Activated CD4-positive, alpha-beta T cell treated with anti-CD3 and anti-CD28 coated beads, Interleukin-2, amount 10 ng/mL, durations not matched to agents 7 days and 5 days (primary cell): ENCODE data around the gene JMJD8. TPM values are rescaled to one million over a fixed set of nuclear protein-coding genes. Genes with fewer than 3 reads are reported as not detected.
A peak's percentile ranks its signal among the peaks of the same experiment; 100 is the strongest.

Experiments
- CTCF ChIA-PET: fragments of 350-600 bp; sonication (Branson Sonifier 250); formaldehyde crosslinking; loops from one replicate; lab custom pipeline; 2021; ENCODE audit warnings: antibody characterized with exemption; lab: Charles Lee
- POLR2A ChIA-PET: fragments of 350-600 bp; sonication (Branson Sonifier 250); formaldehyde crosslinking; loops from one replicate; lab custom pipeline; 2021; ENCODE audit warnings: antibody characterized with exemption; lab: Charles Lee
- DNase-seq: peaks from one replicate; pipeline ENCODE4 v3.0.0-alpha.2; 2020
- H3K27ac Mint-ChIP-seq: one replicate; pipeline ENCODE4 v1.8.0; 2021; ENCODE audit warnings: mild to moderate bottlenecking, moderate library complexity, mixed read lengths
- H3K27me3 Mint-ChIP-seq: one replicate; pipeline ENCODE4 v1.8.0; 2021; ENCODE audit warnings: mixed read lengths
- H3K36me3 Mint-ChIP-seq: one replicate; pipeline ENCODE4 v1.8.0; 2021; ENCODE audit warnings: low read depth, mixed read lengths
- H3K4me1 Mint-ChIP-seq: one replicate; pipeline ENCODE4 v1.8.0; 2021; ENCODE audit warnings: mixed read lengths
- H3K4me3 Mint-ChIP-seq: one replicate; pipeline ENCODE4 v1.8.0; 2021; ENCODE audit warnings: mild to moderate bottlenecking, moderate library complexity, mixed read lengths
- H3K9me3 Mint-ChIP-seq: one replicate; pipeline ENCODE4 v1.8.0; 2021; ENCODE audit warnings: mixed read lengths
- total RNA-seq, 2 experiments: library from RNA; stranded (reverse); gene quantifications; one replicate each; pipeline ENCODE4 v1.2.3, GENCODE V29; 2021

The JMJD8 gene
- total RNA-seq = 10 to 100 TPM; 33.8 to 34.3 TPM

- H3K27me3 Mint-ChIP-seq = no peaks in the 10 kb centered on the region
- H3K4me1 Mint-ChIP-seq = peaks cover 45% of the 10 kb centered on the region
- DNase-seq = peak; percentile 97
- peak within 1 kb of the TSS; percentile 69 for H3K27ac Mint-ChIP-seq
- POLR2A ChIA-PET = interaction anchor here (0.6 kb wide), 2 partner anchors 122 to 153 kb away, joined by 3 to 5 read pairs; no protein-coding TSS in a partner anchor
- CTCF ChIA-PET = interaction anchor here (1.4 kb wide), 1 partner anchor 11 kb away, joined by 4 read pairs; no protein-coding TSS in a partner anchor
- H3K9me3 Mint-ChIP-seq = no peaks in the 10 kb centered on the region
- H3K36me3 Mint-ChIP-seq = peaks cover 18% of the 10 kb centered on the region
- peak within 1 kb of the TSS; percentile 75 for H3K4me3 Mint-ChIP-seq
Observed at GRCh38 chr16:684071-684794, at the start of gene JMJD8. TSS of gene JMJD8 (minus strand) at chr16:684334. CDS start at chr16:684319, 15 bp downstream.

- Mint-ChIP-seq H3K27ac (no peak overlapping the region), H3K4me1 (peaks cover 20% of the 10 kb centered on the region), H3K36me3 (peaks cover 14% of the 10 kb centered on the region), H3K4me3 (no peak overlapping the region), H3K9me3 (no peaks in the 10 kb centered on the region), H3K27me3 (no peaks in the 10 kb centered on the region)
- DNase-seq = no peak
- ChIA-PET POLR2A (no interaction called here), CTCF (interaction anchor here (1.6 kb wide), 1 partner anchor 30 kb away, joined by 5 read pairs; no protein-coding TSS in a partner anchor)
Observed at GRCh38 chr16:733382-734207, 49.5 kb upstream of the JMJD8 start.

GRCh38 chr16:732936-733335 is 48.8 kb upstream of the JMJD8 start:
- Mint-ChIP-seq H3K27me3 (no peaks in the 10 kb centered on the region), H3K9me3 (no peaks in the 10 kb centered on the region), H3K4me3 (no peak overlapping the region), H3K4me1 (peaks cover 18% of the 10 kb centered on the region), H3K27ac (no peak overlapping the region), H3K36me3 (peaks cover 12% of the 10 kb centered on the region)
- POLR2A ChIA-PET = no interaction called here
- CTCF ChIA-PET = interaction anchor here (1.6 kb wide), 1 partner anchor 29 kb away, joined by 5 read pairs; no protein-coding TSS in a partner anchor
- no peak for DNase-seq

- H3K27me3 Mint-ChIP-seq = no peaks in the 10 kb centered on the region
- ChIA-PET POLR2A (no interaction called here), CTCF (interaction anchor here (1.6 kb wide), 1 partner anchor 28 kb away, joined by 5 read pairs; no protein-coding TSS in a partner anchor)
- DNase-seq = no peak
- H3K9me3 Mint-ChIP-seq = no peaks in the 10 kb centered on the region
- no peak overlapping the region for H3K4me3 Mint-ChIP-seq
- H3K36me3 Mint-ChIP-seq = peaks cover 9% of the 10 kb centered on the region
- H3K27ac Mint-ChIP-seq = no peak overlapping the region
- peaks cover 12% of the 10 kb centered on the region for H3K4me1 Mint-ChIP-seq
Observed at GRCh38 chr16:732332-732731, 48.2 kb upstream of the JMJD8 start.

GRCh38 chr16:730666-731509 is 46.8 kb upstream of the JMJD8 start:
- ChIA-PET CTCF (interaction anchor here (0.9 to 1.2 kb wide), 3 partner anchors 19 to 389 kb away, joined by 3 read pairs; no protein-coding TSS in a partner anchor), POLR2A (no interaction called here)
- H3K36me3 Mint-ChIP-seq = peaks cover 5% of the 10 kb centered on the region
- no peaks in the 10 kb centered on the region for H3K9me3 Mint-ChIP-seq
- no peak overlapping the region for H3K4me3 Mint-ChIP-seq
- H3K27ac Mint-ChIP-seq = no peak overlapping the region
- H3K4me1 Mint-ChIP-seq = peaks cover 7% of the 10 kb centered on the region
- DNase-seq = no peak
- H3K27me3 Mint-ChIP-seq = no peaks in the 10 kb centered on the region

GRCh38 chr16:729768-730665 is 45.9 kb upstream of the JMJD8 start:
- H3K36me3 Mint-ChIP-seq = no peaks in the 10 kb centered on the region
- no peak overlapping the region for H3K27ac Mint-ChIP-seq
- H3K9me3 Mint-ChIP-seq = no peaks in the 10 kb centered on the region
- no peak for DNase-seq
- no peaks in the 10 kb centered on the region for H3K27me3 Mint-ChIP-seq
- ChIA-PET CTCF (interaction anchor here (0.6 to 1.2 kb wide), 5 partner anchors 11 to 1456 kb away, joined by 3 to 5 read pairs (median 3); partner anchors contain the start of gene CIAO3), POLR2A (no interaction called here)
- no peaks in the 10 kb centered on the region for H3K4me1 Mint-ChIP-seq
- H3K4me3 Mint-ChIP-seq = no peak overlapping the region

- no peak for DNase-seq
- Mint-ChIP-seq H3K36me3 (no peaks in the 10 kb centered on the region), H3K4me1 (no peaks in the 10 kb centered on the region), H3K27me3 (no peaks in the 10 kb centered on the region), H3K4me3 (no peak overlapping the region), H3K27ac (no peak overlapping the region), H3K9me3 (no peaks in the 10 kb centered on the region)
- ChIA-PET CTCF (interaction anchor here (0.6 to 0.9 kb wide), 2 partner anchors 12 to 1456 kb away, joined by 3 to 5 read pairs; partner anchors contain the start of gene CIAO3), POLR2A (no interaction called here)
Observed at GRCh38 chr16:728890-729744, 45.0 kb upstream of the JMJD8 start.

- Mint-ChIP-seq H3K27ac (no peak overlapping the region), H3K27me3 (no peaks in the 10 kb centered on the region), H3K9me3 (no peaks in the 10 kb centered on the region), H3K4me3 (no peak overlapping the region), H3K4me1 (no peaks in the 10 kb centered on the region), H3K36me3 (no peaks in the 10 kb centered on the region)
- ChIA-PET CTCF (interaction anchor here (1.0 to 2.6 kb wide), 3 partner anchors 12 to 57 kb away, joined by 4 to 9 read pairs (median 5); no protein-coding TSS in a partner anchor), POLR2A (no interaction called here)
- peak; percentile 56 for DNase-seq
Observed at GRCh38 chr16:728131-728889, 44.2 kb upstream of the JMJD8 start.

GRCh38 chr16:727291-727977 is 43.3 kb upstream of the JMJD8 start:
- Mint-ChIP-seq H3K27me3 (no peaks in the 10 kb centered on the region), H3K9me3 (no peaks in the 10 kb centered on the region), H3K27ac (no peak overlapping the region), H3K36me3 (no peaks in the 10 kb centered on the region), H3K4me3 (peak overlapping the region; percentile 48), H3K4me1 (no peaks in the 10 kb centered on the region)
- DNase-seq = peak; percentile 31
- ChIA-PET POLR2A (no interaction called here), CTCF (interaction anchor here (0.9 to 2.6 kb wide), 5 partner anchors 8 to 58 kb away, joined by 3 to 9 read pairs (median 5); no protein-coding TSS in a partner anchor)
